HepG2 (cell line): ENCODE data around the gene ADAR. TPM values are rescaled to one million over a fixed set of nuclear protein-coding genes. Genes with fewer than 3 reads are reported as not detected.

Experiments used
- ATAC-seq: fragments of 200-7000 bp; cut with Tn5 transposase; 3 replicates; pipeline ENCODE4 v1.9.1; 2020; ENCODE audit warnings: mild to moderate bottlenecking, moderate library complexity
- BruUV-seq: library from RNA; stranded (reverse); fragments of 400-500 nt; replicated peaks from 2 replicates; lab custom pipeline; 2021; lab: Mats Ljungman, UMichigan
- CTCF ChIA-PET: fragments of 300-600 bp; formaldehyde crosslinking; extraction: SDS; loops from one replicate; lab custom pipeline; 2021; ENCODE audit warnings: low total read pairs, inconsistent platforms, low intra/inter-chr PET ratio; lab: Yijun Ruan, JAX
- POLR2A ChIA-PET: fragments of 350-600 bp; sonication (Branson Sonifier 250); formaldehyde crosslinking; loops from one replicate; lab custom pipeline; 2020; ENCODE audit warnings: antibody characterized with exemption, inconsistent platforms; lab: Yijun Ruan, JAX
- DNase-seq: peaks from one replicate; pipeline ENCODE4 v3.0.0-alpha.2; 2015; ENCODE audit warnings: low spot score
- FAIRE-seq: peaks from 3 replicates; lab custom pipeline; 2011; peaks lifted over from hg19 to GRCh38; lab: Jason Lieb, UNC
- H2AFZ ChIP-seq: one replicate; pipeline ENCODE4 v1.6.1; 2011; ENCODE audit warnings: low read length, inconsistent platforms
- H3K27ac ChIP-seq: fragments of 300-600 bp; 3 replicates; pipeline ENCODE4 v1.8.0; 2011; ENCODE audit warnings: mixed run types, mild to moderate bottlenecking, mixed read lengths, low read length, inconsistent platforms; ENCODE audit not compliant: insufficient read depth; ENCODE audit errors: extremely low read length
- H3K27me3 ChIP-seq, 2 experiments: fragments of 200-600 bp in 1 of 2; 2 replicates in 1 of 2; 3 replicates in 1 of 2; pipeline versions ENCODE4 v1.6.0 to v1.8.0; 2011; ENCODE audit warnings: low read length in 2 of 2, mild to moderate bottlenecking in 2 of 2, moderate library complexity in 2 of 2, inconsistent platforms in 1 of 2; ENCODE audit not compliant: insufficient read depth in 2 of 2, control insufficient read depth in 1 of 2
- H3K36me3 ChIP-seq, 2 experiments: fragments of 200-600 bp in 1 of 2; replicated peaks in 1 of 2; 2 replicates in 1 of 2; 3 replicates in 1 of 2; pipeline versions ENCODE4 v1.5.1 to v1.8.0; 2011; ENCODE audit warnings: low read length in 2 of 2, inconsistent platforms in 1 of 2; ENCODE audit not compliant: insufficient read depth in 2 of 2, control insufficient read depth in 1 of 2
- H3K4me1 ChIP-seq: 2 replicates; pipeline ENCODE4 v1.5.1; 2012; ENCODE audit warnings: low read length, inconsistent platforms; ENCODE audit not compliant: insufficient read depth
- H3K4me2 ChIP-seq: 2 replicates; pipeline ENCODE4 v1.6.0; 2011; ENCODE audit warnings: low read depth, low read length, inconsistent platforms
- H3K4me3 ChIP-seq, 3 experiments: fragments of 200-600 bp in 1 of 3; sonication (generic), shearing (Covaris generic) in 1 of 3; replicated peaks in 1 of 3; 2 replicates each; pipeline ENCODE4 v1.5.1; 2011 to 2016; ENCODE audit warnings: low read length in 3 of 3, inconsistent platforms in 2 of 3, low read depth in 2 of 3, mild to moderate bottlenecking in 2 of 3, control low read depth in 1 of 3, mixed read lengths in 1 of 3; ENCODE audit not compliant: insufficient read depth in 1 of 3
- H3K79me2 ChIP-seq: one replicate; pipeline ENCODE4 v1.6.1; 2011; ENCODE audit warnings: low read length, inconsistent platforms; ENCODE audit not compliant: insufficient read depth
- H3K9ac ChIP-seq: 2 replicates; pipeline ENCODE4 v1.6.0; 2011; ENCODE audit warnings: mild to moderate bottlenecking, low read depth, low read length, inconsistent platforms; ENCODE audit not compliant: insufficient read depth
- H3K9me3 ChIP-seq: 2 replicates; pipeline ENCODE4 v1.5.1; 2012; ENCODE audit warnings: mild to moderate bottlenecking, low read length
- H4K20me1 ChIP-seq: 2 replicates; pipeline ENCODE4 v1.6.0; 2011; ENCODE audit warnings: inconsistent platforms, mild to moderate bottlenecking, low read length, moderate library complexity; ENCODE audit not compliant: insufficient read depth
- GABPB1 ChIP-seq: IDR thresholded peaks from 2 replicates; pipeline ENCODE4 v1.6.1; 2016; ENCODE audit warnings: mild to moderate bottlenecking, missing genetic modification reagents, moderate library complexity, missing compliant biosample characterization
- NCOA2 ChIP-seq: sonication (generic); formaldehyde crosslinking; IDR thresholded peaks from 2 replicates; pipeline ENCODE4 v1.8.0; 2022; ENCODE audit warnings: inconsistent platforms
- ZEB1 ChIP-seq: IDR thresholded peaks from 2 replicates; pipeline ENCODE4 v1.6.1; 2012; ENCODE audit warnings: mild to moderate bottlenecking, low read depth, inconsistent platforms; ENCODE audit not compliant: insufficient replicate concordance
- ZFP36L1 ChIP-seq: sonication (generic); formaldehyde crosslinking; IDR thresholded peaks from 2 replicates; pipeline ENCODE4 v1.8.0; 2022; ENCODE audit warnings: mild to moderate bottlenecking, missing genetic modification reagents, moderate library complexity
- ZNF24 ChIP-seq: fragments of 450-650 bp; IDR thresholded peaks from 2 replicates; pipeline ENCODE4 v1.6.1; 2017; ENCODE audit warnings: antibody characterized with exemption, mild to moderate bottlenecking
- ZNF354B ChIP-seq: sonication (generic); formaldehyde crosslinking; IDR thresholded peaks from 2 replicates; pipeline ENCODE4 v1.8.0; 2022; ENCODE audit warnings: mild to moderate bottlenecking, missing genetic modification reagents
- ZNF644 ChIP-seq: IDR thresholded peaks from 2 replicates; pipeline ENCODE4 v1.6.1; 2016; ENCODE audit warnings: low read depth
- ZNF776 ChIP-seq: sonication (generic); formaldehyde crosslinking; IDR thresholded peaks from 2 replicates; pipeline ENCODE4 v1.4.0; 2020; ENCODE audit warnings: mild to moderate bottlenecking, missing genetic modification reagents
- WGBS: methylation state at CpG from one replicate; pipeline ENCODE4 v1.1.6; 2017; ENCODE audit warnings: low lambda C conversion rate; 5-methylcytosine and 5-hydroxymethylcytosine counted together
- in situ Hi-C: cut with HindIII; loops from 2 replicates; pipeline ENCODE4 v1.10.0; 2017; ENCODE audit warnings: low pct_unique_long_range_greater_than_20kb; ENCODE audit not compliant: extremely low pct_ligation_motif_present
- intact Hi-C: fragments of 100-400 bp; cut with micrococcal nuclease; formaldehyde crosslinking; loops from one replicate; pipeline ENCODE4 v1.10.0; 2022; ENCODE audit not compliant: unreplicated experiment
- polyA plus RNA-seq, 8 experiments: library from polyadenylated mRNA; depleted of rRNA in 3 of 8; stranded (reverse) in 7 of 8; unstranded in 1 of 8; fragments of >200 nt; fragmentation: Illumina TruSeq in 4 of 8; extraction: Trizol in 4 of 8; gene quantifications; 2 replicates each; pipeline versions ENCODE4 v1.2.1 to v1.2.3, GENCODE V29; 2011 to 2016; ENCODE audit warnings: low read depth in 4 of 8, missing spikeins in 1 of 8, mixed read lengths in 1 of 8; ENCODE audit not compliant: insufficient read depth in 1 of 8
- total RNA-seq, 5 experiments: library from RNA; depleted of rRNA; stranded (reverse); fragments of >200 nt; fragmentation: Illumina TruSeq; extraction: Trizol; gene quantifications; 2 replicates each; pipeline ENCODE4 v1.2.3, GENCODE V29; 2016; ENCODE audit warnings: low read depth in 1 of 5
- TF ChIP-seq, protein P1 (sequence below): sonication (generic); formaldehyde crosslinking; IDR thresholded peaks from 2 replicates; pipeline ENCODE4 v1.4.0; 2020; ENCODE audit warnings: missing genetic modification reagents, borderline replicate concordance

ADAR gene
- total and polyA plus RNA-seq, 2 of the 13 experiments (the other 11 are each of a cell fraction or from before 2014, with no cell fraction given) = 70.8 to 86.2 TPM

DNA sequence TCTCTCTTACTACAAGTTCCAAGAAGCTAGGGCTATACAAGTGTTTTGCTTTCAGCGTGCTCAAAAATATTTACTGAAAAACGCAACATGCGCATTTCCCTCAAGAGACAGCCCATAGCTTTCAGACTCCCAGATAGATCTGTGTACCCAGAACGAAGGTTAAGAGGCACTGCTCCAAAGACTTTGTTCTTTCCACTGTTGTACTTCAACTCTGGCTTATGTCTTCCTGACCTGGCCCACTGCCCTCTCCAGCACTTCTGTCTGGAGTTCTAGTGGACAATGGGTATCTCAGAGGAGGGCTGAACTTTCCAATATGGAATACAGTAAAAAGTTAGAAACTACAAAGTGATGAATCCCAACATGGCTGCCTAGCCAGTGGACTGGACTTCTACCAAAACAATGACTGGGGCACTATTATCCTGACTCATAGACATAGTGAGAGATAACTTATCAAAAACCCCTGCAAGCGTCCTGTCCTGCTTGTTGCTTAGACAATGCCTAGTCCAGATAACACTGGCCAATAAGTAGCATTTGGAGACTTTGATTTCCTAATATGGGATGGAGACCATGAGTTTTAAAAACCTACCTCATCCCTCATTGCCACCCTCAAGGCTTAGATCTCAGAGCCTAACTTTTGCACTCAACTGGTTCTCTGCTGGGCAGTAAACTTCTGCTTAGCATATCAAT lies 8.8 kb upstream of the ADAR start:
- Histone ChIP-seq H2AFZ (no peak overlapping the region), H3K27ac (no peak overlapping the region), H3K27me3 (no peaks in the 10 kb centered on the region), H3K79me2 (peaks cover 89% of the 10 kb centered on the region), H3K4me2 (no peak overlapping the region), H3K9ac (no peak overlapping the region), H4K20me1 (peaks cover 48% of the 10 kb centered on the region), H3K4me1 (peaks cover 40% of the 10 kb centered on the region), H3K9me3 (no peaks in the 10 kb centered on the region), H3K36me3 (peaks cover 2 to 3% of the 10 kb centered on the region in 2 experiments; a peak in 1 of 5 replicates), H3K4me3 (no peak overlapping the region)
- DNase-seq (no peak), FAIRE-seq (no peak), ATAC-seq (no peak)
- 94% methylated on average over 5 of the region's 5 CpGs for WGBS
- TF ChIP-seq GABPB1 (CRISPR knock-in tag) (no peak), ZEB1 (no peak), ZNF354B (CRISPR knock-in tag) (no peak), ZNF24 (no peak), ZFP36L1 (CRISPR knock-in tag) (no peak), ZNF776 (CRISPR knock-in tag) (no peak), NCOA2 (CRISPR knock-in tag) (no peak), ZNF644 (CRISPR knock-in tag) (no peak)
- TF ChIP-seq, protein P1, sequence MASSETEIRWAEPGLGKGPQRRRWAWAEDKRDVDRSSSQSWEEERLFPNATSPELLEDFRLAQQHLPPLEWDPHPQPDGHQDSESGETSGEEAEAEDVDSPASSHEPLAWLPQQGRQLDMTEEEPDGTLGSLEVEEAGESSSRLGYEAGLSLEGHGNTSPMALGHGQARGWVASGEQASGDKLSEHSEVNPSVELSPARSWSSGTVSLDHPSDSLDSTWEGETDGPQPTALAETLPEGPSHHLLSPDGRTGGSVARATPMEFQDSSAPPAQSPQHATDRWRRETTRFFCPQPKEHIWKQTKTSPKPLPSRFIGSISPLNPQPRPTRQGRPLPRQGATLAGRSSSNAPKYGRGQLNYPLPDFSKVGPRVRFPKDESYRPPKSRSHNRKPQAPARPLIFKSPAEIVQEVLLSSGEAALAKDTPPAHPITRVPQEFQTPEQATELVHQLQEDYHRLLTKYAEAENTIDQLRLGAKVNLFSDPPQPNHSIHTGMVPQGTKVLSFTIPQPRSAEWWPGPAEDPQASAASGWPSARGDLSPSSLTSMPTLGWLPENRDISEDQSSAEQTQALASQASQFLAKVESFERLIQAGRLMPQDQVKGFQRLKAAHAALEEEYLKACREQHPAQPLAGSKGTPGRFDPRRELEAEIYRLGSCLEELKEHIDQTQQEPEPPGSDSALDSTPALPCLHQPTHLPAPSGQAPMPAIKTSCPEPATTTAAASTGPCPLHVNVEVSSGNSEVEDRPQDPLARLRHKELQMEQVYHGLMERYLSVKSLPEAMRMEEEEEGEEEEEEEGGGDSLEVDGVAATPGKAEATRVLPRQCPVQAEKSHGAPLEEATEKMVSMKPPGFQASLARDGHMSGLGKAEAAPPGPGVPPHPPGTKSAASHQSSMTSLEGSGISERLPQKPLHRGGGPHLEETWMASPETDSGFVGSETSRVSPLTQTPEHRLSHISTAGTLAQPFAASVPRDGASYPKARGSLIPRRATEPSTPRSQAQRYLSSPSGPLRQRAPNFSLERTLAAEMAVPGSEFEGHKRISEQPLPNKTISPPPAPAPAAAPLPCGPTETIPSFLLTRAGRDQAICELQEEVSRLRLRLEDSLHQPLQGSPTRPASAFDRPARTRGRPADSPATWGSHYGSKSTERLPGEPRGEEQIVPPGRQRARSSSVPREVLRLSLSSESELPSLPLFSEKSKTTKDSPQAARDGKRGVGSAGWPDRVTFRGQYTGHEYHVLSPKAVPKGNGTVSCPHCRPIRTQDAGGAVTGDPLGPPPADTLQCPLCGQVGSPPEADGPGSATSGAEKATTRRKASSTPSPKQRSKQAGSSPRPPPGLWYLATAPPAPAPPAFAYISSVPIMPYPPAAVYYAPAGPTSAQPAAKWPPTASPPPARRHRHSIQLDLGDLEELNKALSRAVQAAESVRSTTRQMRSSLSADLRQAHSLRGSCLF (CRISPR knock-in tag) = no peak
- intact Hi-C loops = no loop called here
- POLR2A ChIA-PET = no interaction called here
- in situ Hi-C loops = no loop called here
- CTCF ChIA-PET = no interaction called here
- no TSS peak for BruUV-seq
